ENCODE data around the gene DDX10.

- TF ChIP-seq EP300 (IDR thresholded peaks at IDR 0.05; ENCODE audit: borderline replicate concordance in 1 of 2, low read depth in 2 of 2, low read length in 2 of 2) (no peak), SIN3A (conservative IDR thresholded peaks at IDR 0.05 in 1 of 2, IDR thresholded peaks at IDR 0.05 in 1 of 2; ENCODE audit: low read depth in 1 of 2, low read length in 2 of 2) (no peak), CTCF (IDR thresholded peaks at IDR 0.05; ENCODE audit: control extremely low read depth in 1 of 3, insufficient read depth in 1 of 3, low read depth in 1 of 3, low read length in 3 of 3) (no peak), POLR2AphosphoS5 (IDR thresholded peaks at IDR 0.05; ENCODE audit: low read depth, low read length) (no peak)
These were observed 39.0 kb downstream of the DDX10 start for GRCh38 chr11:108703916-108704315.

Measured in H1 (cell line).